Fibroblast of skin of back (primary cell): ENCODE results near the gene USF2.
"Not testable (repeated sequence)": the region's sequence is repeated elsewhere in the genome, so short reads cannot be mapped to it uniquely, and the experiment has no call there.

ENCODE experiments used
- DNase-seq: peaks from one replicate; pipeline ENCODE4 v3.0.0-alpha.2; 2013

Gene USF2

DNA sequence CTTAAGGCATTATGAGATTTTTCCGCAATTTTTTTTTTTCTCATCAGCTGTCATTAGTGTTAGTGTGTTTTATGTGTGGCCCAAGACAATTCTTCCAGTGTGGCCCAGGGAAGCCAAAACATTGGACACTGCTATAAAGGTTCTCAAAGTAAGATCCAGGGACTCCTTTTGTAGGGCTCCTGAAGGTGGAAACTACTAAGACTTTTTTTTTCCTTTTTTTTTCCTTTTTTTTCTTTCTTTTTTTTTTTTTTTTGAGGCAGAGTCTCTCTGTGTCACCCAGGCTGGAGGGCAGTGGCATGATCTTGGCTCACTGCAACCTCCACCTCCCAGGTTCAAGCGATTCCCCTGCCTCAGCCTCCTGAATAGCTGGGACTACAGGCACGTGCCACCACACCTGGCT is 16.7 kb downstream of the USF2 start:
- DNase-seq = not testable (repeated sequence)

DNA sequence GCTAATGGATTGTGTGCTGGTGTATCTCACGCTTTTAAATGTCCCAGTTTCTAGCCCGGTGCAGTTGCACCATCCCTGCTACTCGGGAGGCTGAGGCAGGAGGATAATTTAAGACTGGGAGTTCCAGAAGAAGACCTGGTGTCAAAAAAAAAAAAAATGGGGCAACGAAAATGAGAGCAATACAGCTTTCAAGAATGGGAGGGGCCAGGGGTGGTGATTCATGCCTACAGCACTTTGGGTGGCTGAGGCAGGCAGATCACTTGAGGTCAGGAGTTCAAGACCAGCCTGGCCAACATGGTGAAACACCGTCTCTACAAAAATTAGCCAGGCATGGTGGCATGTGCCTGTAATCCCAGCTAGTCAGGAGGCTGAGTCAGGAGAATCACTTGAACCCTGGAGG is 17.3 kb downstream of the USF2 start:
- DNase-seq = not testable (repeated sequence)

DNA sequence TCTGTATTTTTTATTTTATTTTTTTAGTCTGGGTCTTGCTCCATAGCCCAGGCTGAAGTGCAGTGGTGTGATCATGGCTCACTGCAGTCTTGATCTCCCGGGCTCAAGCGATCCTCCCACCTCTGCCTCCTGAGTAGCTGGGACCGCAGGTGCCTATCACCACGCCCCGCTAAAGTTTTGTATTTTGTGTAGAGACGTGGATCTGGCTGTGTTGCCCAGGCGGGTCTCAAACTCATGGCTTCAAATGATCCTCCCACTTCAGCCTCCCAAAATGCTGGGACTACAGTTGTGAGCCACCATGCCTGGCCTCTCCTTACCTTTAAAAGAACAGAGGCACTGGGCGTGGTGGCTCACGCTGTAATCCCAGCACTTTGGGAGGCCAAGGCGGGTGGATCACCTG is 19.0 kb downstream of the USF2 start:
- DNase-seq = no peak

DNA sequence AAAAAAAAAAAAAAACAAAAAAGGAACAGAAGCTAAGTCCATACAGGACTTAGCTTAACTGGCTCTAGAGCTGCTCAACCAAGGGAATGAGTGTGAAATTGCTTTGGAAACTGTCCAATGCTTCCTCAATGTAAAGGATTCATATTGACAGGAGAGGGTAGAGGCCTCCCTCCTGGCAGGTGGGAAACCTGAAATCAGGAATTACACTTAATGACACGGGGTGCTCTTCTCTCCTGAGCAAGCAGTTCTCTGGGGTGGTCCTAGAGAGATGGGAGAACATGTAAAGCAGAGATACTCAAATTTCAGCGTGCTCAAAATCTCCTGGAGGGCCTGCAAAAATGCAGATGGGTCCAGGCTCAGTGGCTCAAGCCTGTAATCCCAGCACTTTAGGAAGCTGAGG is 19.6 kb downstream of the USF2 start:
- no peak for DNase-seq

DNA sequence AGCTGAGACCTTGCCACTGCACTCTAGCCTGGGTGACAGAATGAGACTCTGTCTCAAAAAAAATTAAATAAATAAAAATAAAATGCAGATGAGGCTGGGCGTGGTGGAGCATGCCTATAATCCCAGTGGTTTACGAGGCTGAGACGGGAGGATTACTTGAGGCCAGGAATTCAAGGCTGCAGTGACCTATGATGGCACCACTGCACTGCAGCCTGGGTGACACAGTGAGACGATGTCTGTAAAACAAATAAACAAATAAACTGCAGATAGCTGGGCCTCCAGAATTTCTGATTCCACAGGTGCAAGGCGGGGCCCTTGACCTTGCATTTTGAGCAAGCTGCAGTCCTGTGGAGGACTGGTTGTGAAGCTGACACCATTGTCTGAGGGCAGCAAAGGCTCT is 20.1 kb downstream of the USF2 start:
- DNase-seq = no peak

DNA sequence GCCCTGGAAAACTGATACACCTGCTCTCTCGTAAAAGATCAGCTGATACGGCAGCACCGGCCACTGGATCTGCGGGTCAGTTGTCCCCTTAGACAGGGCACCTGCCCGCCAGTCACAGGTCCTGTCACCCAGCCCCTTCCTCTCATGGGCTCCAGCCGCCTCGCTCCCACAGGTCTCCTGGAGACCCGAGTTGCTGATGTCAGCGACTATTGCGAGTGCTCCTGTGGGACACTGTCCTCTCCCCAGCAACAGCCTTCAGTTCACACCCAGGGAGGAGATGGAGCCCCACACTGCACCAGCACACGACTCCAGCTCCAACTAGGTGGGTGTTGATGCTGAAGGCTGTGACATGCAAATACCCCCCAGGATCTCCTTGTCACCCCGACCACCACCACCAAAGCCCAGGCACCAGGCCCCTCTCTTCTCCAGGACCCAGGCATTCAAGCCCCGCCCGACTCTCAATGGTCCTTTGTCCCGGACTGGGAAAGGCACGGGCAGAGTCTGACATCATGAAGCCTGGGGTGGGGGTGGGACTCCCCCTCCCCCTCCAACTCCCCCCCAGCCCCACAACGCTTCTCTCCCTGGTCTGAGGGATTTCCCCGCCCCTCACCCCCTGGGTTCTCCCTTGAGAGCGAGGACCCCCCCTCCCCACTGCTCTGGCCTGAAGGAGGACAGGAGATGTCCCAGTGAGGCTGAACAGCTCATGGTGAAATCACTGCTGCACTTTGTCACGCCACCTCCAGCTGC is 21.8 kb downstream of the USF2 start:
- DNase-seq = no peak

DNA sequence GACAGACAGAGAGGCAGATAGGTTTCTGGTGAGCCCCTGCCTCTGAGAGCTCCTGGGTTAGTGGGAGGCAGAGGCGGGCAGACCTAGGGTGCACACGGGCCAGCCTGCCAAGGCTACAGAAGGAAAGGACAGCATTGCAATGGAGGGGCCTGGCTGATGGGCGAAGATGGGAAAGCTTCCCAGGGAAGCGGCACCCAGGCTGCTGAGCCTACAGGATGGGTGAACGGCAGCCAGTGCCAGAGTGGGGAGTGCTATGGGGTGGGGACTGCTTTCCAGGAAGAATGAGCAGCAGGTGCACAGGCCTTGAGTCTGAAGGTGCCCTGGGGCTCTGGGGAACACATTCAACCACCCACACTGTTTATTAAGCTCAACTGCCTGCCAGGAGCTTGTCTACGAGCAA is 22.5 kb downstream of the USF2 start:
- no peak for DNase-seq

DNA sequence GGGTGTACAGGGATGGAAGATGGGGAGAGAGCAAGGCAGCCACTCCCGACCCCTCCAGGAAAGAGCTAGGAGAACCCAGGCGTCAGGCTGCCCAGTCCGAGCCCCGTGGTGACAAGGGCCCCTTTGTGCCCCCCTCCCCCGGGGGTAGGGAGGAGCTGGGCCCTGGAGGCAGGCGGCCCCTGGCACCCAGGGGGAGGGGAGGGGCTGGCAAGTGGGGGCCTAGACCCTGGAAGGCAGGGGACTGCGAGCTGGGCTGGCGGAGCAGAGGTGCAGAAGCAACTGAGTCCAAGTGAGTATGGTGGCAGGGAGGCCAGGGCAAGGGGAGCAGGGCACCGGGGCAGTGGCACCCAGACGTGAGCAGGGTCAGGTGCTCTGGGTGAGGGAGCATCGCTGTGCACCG is 23.2 kb downstream of the USF2 start, which contains the start of gene MAG:
Gene MAG, plus strand, starts transcription at position 246 of the 400 bp plus-strand sequence. CDS start 3,248 bp downstream, outside the sequence.
- no peak for DNase-seq

DNA sequence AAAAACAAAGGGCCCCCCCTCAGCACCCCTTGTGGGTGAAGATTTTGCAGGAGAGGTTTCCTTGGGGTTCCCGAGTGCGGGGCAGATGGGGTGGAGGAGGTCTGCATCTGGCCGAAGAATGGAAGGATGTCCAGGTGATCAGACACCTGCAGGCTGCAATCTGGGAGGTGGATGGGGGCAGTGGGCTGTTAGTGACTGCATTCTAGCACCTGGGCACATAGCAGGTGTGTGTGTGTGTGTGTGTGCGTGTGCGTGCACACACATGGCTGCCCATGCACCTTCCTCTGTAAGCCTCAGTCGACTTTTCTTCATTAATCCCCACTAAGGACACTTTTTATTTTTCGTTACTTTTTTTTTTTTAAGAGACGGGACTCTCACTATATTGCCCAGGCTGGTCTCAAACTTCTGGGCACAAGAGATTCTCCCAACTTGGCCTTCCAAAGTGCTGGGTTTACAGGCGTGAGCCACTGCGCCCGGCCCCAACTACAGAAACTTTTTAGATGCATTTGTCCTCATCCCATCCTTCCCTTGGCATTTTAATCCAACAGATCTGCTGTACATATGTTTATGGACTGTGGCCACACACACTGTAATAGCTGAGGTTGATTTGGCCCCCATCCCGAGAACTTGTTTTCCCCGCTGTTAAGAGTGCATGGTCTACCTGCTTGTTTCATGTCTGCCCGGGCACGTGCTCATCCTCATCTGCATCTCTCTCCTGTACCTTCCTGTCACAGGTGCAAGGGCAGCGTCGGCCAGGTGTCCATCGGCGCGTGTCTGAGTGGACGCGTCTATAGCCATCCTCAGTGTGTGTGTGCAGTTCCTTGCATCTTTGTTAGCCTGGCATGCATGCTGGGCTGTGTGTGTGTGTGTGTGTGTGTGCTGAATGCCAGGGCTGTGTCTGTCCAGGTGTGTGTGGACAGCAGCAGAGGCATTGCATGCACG is 23.9 kb downstream of the USF2 start:
- DNase-seq = no peak

DNA sequence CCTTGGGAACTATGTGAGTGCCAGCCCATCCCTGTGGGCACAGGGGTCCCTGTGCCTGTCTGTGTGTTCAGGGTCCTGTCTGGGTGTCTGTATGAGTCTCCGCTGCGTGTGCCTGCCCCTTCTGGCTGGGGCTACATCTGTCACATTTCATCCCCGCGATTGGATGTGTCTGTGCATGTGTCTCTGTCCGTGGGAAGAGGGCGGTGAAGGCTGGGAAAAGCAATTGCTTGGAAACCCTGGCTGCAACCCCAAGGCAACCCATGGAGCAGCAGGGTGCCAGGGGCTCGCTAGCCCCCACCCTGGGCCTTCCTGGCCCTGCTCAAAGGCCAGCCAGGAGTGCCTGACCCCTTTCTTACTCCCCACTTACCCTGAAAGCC is 24.6 kb downstream of the USF2 start:
- no peak for DNase-seq

DNA sequence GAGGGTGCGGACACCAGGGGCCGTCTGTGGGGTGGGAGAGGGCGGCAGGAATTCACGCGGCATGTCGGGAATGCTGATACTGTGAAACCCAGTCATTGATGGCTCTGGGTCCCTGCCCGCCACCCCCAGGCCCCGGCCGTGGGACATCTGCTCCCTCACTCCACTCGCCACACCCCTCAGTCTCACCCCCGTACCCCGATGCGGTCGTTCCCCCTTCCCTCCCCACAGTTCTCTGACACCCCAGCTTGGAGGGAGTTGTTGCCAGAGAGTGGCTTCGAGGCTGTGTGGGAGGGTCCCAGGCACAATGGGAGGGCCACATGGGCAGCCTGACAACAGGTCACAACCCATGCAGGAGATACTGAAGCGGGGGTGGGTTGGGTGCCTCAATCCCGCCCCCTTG is 25.0 kb downstream of the USF2 start:
- no peak for DNase-seq

DNA sequence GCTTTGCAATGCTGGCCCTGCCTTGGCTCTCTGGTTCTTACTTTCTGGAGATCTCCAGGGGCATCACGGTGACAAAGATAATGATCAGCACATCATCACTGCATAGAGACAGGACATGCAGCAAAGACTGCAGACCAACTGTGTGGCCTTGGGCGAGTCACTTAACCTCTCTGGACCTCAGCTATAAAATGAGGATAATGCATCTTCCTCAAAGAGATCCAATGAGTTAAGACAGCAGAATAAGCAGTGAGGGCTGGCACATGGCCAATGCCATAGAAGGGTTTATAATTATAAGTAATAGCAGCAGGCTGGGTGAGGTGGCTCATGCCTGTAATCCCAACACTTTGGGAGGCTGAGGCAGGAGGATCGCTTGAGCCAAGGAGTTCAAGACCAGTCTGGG is 25.6 kb downstream of the USF2 start:
- DNase-seq = no peak

DNA sequence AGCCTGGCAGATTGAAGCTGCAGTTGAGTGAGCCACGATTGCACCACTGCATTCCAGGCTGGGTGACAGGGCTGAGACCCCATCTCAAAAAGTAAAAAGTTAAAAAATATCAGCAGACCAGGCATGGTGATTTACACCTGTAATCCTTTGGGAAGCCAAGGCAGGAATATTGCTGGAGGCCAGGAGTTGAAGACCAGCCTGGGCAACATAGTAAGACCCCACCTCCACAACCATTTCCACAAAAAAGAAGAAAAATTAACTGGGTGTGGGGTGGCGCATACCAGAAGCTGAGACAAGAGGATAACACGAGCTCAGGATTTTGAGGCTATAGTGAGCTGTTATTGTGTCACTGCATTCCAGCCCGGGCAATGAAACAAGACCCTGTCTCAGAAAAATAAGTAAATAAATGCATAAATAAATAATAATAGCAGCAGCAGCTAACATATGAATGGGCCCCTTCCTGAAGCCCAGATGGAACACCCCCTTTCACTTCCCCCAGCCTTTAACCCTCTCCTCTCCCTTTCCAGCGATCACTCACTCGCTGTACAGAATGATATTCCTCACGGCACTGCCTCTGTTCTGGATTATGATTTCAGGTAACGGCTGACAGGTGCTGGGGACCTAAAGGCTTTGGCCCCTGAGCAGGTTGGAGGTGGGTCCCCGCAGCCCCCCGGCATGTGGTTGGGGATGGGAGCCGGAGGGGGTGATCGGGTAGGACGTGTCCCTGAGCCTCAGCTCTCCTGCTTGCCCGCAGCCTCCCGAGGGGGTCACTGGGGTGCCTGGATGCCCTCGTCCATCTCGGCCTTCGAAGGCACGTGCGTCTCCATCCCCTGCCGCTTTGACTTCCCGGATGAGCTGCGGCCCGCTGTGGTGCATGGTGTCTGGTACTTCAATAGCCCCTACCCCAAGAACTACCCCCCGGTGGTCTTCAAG is 26.4 kb downstream of the USF2 start:
- DNase-seq = no peak

DNA sequence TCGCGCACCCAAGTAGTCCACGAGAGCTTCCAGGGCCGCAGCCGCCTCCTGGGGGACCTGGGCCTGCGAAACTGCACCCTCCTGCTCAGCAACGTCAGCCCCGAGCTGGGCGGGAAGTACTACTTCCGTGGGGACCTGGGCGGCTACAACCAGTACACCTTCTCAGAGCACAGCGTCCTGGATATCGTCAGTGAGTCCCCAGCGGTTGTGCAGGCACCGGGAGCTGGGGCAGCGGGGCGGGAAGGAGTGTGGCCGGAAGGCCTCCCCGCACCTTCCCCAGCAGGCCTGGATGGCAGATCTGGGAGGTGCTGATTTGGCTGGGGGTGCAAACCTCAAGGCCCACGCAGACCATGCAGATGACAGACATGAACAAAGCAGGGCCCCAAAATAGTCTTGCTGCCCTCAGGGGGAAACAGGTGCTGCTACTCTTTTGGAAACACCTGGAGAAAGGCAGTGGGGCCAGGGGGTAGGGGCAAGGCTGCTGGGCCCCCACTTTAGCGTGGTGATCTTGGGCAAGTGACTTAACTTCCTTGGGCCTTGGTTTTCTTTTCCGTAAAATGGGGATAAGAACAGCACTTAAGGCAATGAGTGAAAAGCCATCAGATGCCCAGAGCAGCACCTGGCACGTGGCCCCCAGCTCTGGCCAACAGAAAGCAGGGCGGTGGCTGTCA is 27.2 kb downstream of the USF2 start:
- DNase-seq = no peak

DNA sequence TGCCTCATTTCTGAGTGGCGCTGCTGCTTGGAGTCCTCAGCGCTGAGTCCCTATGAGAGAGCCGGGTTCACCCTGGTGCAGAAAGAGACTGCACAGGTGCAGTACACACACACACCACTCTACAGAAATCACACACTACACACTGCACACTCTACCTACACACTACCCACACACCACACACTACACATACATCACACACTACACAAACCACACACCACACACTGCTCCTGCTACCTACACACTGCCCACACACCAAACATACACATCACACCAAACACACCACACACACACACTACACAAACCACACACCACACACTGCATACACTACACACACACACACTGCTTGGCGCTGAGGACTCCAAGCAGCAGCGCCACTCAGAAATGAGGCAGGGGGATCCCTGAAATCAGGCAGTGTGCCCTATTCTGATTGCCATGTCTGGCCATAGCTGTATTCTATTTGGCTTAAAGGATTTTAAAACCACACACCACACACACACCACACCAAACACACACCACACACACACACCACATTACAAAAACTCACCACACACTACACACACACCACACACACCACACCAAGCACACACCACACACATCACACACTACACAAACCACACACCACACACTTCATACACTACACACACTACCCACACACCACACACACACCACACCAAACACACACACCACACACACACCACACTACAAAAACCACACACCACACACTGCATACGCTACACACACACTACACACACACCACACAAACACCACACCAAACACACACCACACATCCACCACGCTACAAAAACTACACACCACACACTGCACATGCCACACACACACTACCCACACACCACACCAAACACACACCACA is 28.1 kb downstream of the USF2 start:
- no peak for DNase-seq

DNA sequence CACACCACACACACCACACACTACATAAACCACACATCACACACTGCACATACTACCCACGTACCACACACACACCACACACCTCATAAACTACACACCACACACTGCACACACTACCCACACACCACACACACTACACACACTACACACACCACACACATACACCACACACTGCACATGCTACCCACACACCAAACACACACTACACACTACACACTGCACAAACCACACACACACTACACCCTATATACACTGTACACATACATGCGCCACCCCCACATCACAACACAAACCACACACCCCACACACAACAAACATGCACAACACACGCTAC is 28.7 kb downstream of the USF2 start:
- no peak for DNase-seq

DNA sequence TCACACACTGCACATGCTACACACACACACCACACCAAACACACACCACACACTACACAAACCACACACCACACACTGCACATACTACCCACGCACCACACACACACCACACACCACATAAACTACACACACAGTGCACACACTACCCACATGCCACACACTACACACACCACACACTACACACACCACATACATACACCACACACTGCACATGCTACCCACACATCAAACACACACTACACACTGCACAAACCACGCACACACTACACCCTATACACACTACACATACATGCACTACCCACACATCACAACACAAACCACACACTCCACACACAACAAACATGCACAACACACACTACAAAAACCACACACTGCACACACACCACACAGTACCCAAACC is 29.2 kb downstream of the USF2 start:
- no peak for DNase-seq

DNA sequence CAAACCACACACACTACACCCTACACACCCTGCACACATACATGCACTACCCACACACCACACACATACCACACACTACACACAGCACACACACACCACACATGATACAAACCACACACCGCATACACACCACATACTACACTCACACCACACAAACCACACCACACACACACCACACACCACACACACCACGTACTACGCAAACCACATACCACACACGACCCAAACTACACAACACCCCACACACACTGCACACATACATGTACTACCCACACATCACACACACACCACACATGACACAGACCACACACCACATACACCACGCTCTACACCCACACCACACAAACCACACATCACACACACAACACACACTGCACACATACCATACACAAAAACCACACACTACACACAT is 29.8 kb downstream of the USF2 start:
- DNase-seq = no peak

DNA sequence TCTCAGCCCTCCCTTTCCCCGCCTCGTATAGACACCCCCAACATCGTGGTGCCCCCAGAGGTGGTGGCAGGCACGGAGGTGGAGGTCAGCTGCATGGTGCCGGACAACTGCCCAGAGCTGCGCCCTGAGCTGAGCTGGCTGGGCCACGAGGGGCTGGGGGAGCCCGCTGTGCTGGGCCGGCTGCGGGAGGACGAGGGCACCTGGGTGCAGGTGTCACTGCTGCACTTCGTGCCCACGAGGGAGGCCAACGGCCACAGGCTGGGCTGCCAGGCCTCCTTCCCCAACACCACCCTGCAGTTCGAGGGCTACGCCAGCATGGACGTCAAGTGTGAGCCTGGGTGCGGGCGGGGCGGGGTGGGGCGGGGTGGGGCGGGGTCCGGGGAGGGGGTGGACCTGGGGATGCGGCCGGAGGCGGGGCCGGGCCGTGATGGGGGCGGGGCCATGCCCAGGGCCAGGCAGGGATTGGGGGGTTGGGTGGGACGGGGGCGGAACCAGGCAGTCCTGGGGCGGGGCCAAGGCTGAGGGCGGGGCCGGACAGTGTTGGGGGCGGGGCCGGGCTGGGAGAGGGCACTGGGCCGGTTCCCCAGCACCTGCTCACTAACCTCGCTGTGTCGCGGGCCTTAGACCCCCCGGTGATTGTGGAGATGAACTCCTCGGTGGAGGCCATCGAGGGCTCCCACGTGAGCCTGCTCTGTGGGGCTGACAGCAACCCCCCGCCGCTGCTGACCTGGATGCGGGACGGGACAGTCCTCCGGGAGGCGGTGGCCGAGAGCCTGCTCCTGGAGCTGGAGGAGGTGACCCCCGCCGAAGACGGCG is 31.0 kb downstream of the USF2 start:
- no peak for DNase-seq

DNA sequence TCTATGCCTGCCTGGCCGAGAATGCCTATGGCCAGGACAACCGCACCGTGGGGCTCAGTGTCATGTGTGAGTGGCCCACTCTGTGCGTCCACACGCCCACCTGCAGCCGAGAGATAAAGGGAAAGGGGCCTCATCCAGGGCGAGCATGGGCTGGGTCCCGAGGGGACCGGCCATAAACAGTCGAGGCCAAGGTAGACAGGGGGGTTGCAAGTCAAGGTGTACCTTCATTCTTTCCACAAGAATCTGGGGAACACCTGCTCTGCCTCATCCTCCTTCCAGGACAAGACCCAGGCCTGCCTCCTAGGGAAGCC is 31.5 kb downstream of the USF2 start:
- DNase-seq = no peak

DNA sequence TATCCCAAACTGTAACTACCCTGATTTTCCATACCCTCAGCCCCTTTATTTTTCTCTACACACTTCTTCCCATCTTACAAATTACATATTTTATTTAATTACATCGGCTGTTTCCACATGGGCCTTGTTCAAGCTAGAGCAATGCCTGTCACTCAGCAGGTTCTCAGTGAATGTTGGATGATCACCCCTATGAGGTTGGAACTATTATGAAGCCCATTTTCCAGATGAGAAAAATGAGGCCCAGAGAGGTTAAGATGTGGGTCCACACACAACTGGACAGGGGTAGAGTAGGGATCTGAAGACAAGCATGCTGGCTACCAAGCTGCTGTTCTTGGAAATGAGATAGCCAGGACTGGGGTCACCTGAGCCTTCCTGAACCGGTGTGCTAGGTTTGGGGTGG is 33.2 kb downstream of the USF2 start:
- DNase-seq = no peak
